GM18861 (cell line): ENCODE results near the gene PDE4C.
"Not testable (repeated sequence)": the region's sequence is repeated elsewhere in the genome, so short reads cannot be mapped to it uniquely, and the experiment has no call there.

Experiments
- ATAC-seq: cut with Tn5 transposase; IDR thresholded peaks from one replicate; pipeline ENCODE4 v1.9.1; 2021; ENCODE audit not compliant: unreplicated experiment

Gene PDE4C

DNA sequence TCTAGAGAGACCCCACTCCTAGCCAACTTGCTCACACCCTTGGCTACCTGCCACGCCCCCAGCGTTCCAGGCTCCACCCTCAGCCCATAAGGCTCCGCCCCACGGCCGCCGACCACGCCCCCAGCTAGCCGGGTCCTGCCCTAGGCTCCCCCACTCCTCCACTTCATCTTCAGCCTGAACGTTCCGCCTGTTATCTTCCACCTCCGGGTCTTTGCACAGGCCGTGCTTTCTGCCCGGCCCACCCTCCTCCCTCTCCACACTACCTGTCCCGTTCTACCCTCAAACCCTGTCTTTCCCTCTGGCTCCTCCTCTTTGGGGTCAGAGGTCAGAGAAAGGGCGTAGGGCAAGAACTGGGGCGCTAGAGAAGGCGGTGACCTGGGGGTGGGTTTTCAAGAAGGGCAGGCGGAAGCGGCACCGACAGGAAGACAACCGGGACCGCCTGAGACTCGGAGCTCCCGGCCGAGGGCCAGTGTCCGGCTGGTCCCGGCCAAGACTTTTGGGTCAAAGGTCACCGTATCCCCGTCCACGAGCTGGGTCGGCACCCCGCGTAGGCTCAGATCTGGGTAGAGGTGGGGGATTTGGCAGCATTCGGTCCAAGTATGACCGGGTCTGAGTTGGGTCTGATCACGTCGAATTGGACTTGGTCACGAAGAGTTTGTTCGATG, 2.2 kb downstream of the PDE4C start:
- no peak for ATAC-seq

DNA sequence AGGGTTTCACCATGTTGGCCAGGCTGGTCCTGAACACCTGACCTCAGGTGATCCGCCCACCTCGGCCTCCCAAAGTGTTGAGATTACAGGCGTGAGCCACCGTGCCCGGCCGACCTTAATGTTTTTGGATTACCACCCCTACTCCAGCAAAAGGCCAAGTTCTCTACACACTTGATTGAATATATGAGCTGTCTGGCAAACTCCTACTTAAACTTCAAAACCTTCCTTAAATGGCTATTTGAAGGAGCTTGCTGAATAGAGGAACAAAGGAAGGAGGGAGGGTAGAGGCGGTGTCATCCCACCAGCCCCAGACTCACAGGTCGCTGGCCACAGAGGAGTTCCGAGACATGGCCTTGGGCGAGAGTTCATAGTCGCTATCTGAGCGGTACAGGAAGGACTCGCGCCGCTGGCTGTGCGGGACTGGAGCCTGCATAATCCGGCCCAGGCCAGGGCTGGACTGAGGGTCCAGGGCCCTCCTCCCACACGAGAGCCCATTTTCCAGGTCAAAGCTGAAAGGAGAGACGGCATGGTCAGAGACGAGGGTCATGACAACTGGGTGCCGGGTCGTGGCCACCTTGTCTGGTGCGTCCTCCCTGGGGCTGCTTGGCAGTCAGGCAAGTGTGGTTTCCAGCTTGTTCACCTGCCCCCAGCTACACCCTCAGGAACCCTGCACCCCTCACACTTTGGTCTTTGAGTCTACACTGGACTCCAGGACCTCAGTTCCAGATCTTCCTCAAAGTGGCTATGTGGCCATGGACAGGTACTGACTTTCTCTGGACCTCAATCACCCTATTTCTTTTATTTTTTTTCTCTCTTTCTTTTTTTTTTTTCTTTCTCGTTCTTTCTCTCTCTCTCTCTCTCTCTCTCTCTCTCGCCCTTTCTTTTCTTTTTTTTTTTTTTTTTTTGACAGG, 4.2 kb downstream of the PDE4C start:
- ATAC-seq = no peak

DNA sequence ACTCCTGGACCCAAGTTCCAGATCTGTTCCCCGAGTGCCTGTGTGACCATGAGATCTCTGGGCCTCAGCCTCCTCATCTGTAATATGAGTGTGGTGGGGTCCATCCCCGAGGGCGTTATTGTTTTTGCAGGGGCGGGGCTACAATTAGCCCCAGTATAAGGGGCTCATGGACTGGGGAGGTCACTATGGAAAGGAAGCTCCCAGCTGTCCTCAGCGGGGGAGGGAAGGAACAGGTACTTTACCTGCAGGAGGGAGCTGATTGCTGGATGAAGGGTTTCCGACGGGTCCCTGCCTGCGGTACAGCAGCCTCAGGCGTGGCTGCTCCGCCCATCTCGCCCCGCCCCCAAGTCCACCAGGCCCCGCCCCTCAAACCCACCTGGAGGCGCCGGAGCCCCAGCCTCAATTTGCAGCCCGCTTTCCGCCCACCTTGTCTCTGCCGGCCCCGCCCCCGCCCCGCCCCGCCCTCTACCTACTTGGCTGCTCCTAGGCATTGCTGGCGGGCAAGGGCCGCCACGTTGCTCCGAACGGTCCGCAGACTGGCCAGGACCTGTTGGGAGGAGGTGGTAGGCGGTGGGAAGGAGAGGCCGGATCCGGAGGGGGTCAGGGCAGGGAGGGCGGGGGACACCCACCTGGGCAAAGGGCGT, 5.5 kb downstream of the PDE4C start:
- no peak for ATAC-seq

DNA sequence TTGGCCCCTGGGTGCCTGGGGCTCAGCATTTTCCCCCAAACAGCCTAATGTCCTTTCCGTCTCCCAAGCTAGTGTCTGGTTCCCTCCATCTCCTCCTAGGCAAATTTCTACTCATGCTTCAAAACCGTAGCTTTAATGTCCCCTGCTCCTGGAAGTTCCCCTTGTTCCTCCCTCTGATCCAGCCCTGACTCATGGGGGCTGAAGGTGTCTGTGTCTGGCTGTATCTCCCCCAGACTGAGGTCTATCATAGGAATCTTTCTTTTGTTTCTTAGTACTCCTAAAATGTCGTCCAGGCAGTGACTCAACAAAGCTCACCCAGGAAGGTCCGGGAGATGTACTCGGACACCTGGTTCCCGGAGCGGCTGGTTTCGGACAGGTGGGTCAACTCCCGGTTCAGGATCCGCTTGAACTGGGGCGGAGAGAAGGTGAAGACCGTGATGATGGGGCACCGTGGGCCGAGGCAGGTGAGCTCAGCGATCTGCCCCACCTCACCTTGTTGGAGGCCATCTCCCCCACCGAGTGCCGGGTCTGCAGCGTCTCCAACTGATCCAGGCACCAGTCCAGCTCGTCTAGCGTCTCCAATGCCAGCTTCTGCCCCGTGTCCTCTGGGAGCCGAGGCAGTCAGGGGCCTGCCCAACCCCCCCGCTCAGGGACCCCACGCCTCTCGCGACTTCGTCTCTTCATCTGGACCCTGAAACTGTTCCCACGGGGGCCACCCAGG, 6.2 kb downstream of the PDE4C start:
- no peak for ATAC-seq

DNA sequence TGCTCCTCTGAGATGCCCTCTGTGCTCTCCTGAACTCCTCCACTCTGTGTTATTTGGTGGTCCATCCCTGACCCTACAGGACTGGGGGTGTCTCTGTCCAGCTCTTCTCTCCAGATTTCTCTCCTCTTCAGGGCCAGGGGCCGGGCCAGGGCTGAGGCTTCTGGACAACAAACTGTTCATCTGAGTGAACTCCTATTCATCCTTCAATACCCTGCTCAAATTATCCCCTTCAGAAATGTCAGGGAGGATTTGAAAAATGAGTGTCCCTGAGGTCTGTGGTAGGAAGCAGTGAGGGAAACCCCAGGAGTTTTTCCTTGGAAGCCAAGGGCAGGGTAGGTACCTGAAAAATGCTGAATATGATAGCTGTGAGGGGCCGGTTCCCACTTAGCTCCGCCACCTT, 7.6 kb downstream of the PDE4C start:
- ATAC-seq = no peak

DNA sequence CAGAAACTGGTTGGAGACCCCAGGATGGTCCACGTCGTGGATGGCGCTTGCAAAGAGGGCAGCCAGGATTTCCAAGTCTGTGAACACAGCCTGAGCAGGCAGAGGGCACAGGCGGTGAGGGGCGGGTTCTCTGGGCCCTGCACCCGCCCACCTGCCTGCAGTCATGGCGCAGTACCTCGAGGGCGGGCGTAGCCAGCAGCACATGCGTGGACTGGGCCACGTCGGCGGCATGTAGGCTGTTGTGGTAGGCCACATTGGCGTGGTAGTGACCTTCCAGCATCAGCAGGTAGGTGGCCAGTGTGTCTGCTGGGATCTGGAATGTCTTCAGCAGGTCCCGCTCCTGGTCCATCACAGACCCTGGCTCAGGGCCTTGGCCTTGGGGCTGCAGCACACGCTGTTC, 8.1 kb downstream of the PDE4C start:
- no peak for ATAC-seq

DNA sequence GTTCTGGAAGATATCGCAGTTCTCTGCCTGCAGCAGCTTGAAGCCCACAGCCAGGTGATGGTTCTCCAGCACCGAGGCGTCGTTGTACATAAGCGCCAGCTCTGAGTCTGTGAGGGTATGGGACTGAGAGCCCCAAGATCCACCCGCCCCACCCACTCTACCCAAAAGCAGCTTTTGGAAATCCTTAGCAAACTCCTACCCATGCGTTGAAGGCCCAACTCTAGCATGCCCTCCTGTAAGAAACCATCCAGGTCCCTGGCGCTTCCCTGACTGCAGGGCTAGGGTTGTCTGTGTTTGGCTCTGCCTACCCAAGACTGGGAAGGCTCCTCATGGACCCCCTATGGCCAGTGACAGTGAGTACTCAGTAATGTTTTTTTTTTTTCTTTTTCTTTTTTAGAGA, 9.4 kb downstream of the PDE4C start:
- ATAC-seq = no peak

DNA sequence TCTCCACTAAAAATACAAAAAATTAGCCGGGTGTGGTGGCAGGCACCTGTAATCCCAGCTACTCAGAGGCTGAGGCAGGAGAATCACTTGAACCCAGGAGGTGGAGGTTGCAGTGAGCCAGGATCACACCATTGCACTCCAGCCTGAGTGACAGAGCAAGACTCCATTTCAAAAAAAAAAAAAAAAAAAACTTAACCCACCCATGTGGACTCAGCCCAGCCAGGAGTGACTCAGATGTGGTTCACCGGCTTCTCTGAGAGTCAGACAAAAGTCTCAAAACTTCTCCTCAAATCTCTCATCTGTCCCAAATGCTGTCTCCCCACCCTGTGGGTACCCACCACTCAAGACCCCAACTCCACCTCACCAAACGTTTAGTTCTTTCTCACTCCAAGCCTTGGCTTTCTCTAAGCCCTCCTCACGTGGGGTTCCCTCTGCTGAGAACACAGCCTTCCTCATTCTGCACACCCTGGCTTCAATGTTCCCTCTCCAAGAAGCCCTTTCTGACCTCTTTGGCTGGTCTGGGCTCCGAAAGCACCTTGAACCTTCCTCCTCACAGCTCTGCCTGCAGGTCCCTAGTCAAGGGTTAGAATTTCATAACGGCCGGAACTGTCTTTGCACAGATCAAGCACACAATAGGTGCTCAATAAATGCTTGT, 11.3 kb downstream of the PDE4C start:
- ATAC-seq = no peak

DNA sequence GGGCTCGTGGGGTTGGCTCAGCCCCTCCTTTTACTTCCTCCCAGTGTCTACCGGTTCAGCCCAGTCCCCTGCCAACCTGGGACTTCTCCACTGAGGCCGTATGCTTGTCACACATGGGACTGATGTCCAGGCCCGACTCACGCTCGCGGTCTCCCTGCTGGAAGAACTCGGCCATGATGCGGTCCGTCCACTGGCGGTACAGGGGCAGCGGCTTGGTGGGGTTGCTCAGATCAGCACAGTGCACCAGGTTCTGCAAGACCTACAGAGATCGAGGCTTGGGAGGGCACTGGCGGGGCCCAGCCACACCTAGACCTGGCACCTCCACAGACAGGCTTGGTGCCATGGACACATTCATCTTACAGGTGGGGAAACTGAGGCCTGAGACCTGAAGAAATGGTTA, 14.6 kb downstream of the PDE4C start:
- no peak for ATAC-seq

DNA sequence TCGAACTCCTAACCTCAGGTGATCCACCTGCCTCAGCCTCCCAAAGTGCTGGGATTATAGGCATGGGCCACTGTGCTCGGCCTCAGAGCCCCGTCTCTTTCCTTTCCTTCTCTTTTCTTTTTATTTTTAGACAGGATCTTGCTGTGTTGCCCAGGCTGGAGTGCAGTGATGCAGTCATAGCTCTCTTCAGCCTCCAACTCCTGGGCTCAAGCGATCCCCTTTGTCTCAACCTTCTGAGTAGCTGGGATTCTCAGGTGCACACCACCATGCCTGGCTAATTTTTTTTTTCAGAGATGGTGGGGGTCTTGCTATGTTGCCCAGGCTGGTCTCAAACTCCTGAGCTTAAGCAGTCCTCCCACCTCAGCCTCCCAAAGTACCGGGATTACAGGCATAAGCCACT, 16.3 kb downstream of the PDE4C start:
- ATAC-seq = not testable (repeated sequence)

DNA sequence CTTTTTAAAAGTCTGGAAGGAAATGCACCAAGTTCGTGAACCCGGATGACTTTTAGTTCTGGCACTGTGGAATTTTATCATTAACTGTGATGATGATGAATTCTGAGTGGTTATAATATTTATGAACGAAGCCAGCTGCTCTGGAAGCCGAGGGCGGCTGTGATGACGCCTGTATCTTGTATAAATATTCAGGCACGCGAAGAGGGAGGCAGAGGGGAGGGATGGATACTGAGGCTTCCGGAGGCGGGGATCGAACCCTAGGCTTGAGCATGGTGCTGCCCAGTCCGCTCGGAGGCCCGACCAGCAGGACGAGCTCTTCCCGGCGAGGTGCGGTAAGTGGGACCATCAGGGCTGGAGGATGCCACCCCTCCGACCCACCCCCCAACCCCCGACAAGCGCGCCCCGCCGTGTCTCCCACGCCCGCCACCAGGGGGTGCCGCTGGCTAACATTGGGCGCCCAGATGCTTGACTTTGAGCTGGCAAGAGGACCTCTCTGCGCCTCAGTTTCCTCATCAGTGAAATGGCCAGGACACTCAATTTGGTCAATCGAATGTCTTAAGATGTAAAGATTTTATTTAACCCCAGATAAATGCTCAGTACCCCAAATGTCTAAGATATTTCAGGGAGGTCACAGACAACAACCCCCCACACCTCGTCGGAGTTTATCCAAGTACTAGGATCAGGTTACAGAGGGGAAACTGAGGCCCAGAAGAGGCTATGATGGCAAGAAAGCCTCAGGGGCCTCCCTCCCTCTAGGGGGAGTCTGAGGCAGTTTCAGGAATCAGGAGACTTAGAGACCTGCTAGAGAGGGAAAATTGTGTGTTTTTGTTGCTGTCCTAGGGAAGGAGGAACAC, 17.9 kb downstream of the PDE4C start:
- no peak for ATAC-seq

DNA sequence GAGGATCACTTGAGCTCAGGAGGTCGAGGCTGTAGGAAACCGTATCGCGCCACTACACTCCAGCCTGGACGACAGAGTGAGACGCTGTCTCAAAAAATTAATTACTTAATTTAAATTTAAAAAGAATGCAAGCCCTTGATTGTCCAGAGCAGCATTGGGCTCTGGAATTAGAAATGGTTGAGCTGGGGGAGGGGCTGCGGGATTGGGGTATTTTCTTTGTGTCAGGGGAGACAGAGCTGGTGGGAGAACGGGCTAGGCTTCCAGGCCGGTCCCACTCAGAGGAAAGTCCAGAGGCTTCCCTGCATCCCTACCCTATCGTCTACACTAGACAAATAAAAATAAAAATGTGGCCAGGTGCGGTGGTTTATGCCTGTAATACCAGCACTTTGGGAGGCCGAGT, 20.2 kb downstream of the PDE4C start:
- ATAC-seq = no peak

DNA sequence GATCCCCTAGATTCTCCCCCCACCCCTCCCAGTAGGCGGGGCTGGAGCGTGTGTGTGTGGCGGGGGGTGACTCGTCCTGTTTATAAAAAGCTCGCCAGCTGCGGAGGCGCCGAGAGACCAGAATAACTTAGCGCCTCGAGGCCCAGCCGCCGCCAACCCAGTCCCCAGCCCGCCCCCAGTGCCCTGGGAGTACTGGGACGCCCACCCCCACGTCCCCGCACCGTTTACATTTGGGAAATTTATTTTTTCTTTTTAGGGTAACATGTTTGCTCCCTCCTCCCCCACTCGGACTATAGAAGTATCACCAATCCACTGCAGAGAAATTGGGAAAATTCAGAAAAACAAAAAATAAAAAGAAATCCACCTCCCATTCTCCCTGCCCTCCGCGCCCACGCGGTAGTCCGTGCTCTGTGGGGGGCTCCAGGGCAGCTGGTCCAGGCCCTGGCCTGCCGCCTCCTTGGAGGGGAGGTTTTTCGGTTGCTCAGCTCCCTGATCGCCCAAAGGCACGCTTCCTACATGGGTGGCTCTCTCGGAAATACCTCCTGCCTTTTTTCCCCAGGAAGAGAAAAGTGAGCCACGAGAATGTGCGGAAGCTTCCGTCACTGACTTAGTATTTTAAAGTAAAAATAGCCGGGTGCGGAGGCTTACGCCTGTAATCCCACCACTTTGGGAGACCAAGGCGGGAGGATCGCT, 20.9 kb downstream of the PDE4C start:
- no peak for ATAC-seq

DNA sequence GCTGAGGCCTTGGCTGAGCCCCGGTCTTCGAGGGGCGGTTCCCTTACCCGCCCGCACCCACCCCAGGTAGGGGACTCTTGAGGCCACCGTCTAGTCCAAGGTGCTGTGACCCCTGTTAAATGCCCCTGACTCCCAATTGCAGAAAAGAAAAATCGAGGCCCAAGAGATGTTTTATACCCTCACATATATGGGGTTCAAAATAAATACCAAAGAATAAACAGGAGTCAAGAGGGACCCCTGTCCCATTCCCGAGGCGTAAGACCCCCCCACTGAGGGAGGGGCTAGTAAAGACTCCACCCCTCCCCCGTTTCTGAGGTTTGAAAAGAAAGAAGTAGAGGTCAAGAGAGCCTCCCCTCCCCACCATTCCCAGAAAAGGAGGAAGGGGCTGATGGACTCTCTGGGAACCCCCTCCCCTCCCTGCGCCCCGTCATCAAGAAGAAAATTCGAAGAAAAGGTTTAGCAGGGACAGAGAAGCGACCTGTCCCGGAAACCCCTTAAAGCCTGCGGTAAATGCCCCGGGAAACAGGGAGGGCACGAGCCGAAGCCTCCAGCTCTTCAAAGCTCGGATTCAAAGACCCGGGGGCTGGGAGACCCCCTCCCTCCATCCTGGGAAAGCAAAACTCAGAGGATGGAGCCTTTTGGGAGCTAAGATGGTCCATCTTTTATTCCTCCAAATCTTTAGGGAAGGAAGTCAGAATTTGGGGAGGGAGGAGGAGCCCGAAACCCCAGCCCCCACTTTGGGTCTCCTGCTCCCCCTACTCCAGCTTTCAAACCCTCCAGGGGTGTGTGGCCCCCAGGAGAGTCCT, 21.6 kb downstream of the PDE4C start:
- no peak for ATAC-seq

DNA sequence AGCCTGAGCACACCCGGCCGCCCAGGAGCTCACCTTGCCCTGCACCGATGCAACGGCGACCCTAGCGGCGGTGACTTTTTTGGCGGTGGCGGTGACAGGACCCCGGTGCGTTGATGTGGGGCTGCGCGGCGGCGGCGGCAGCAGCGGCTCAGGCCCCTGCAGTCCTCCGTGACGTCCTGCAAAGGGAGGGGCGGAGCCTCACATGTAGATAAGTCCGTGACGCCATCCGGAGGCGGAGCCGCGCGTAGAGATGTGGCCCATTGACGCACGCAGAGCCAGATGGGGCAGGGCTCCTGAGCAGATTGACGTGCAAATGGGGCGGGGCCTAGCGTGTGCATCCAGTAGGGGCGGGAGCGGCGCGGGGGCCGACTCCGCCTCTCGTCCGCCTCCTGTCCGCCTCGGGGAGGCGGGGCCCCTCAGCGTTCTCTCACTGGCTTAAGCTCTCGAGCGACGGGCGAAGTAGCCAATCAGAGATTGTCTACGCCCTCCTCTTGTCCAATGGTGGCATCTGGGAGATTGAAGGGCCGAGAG, 22.3 kb downstream of the PDE4C start, which contains the start of gene RAB3A:
Gene RAB3A, minus strand, starts transcription at position 180 of the 531 bp plus-strand sequence. CDS start 1,302 bp downstream, outside the sequence.
- peak; percentile 87 for ATAC-seq

DNA sequence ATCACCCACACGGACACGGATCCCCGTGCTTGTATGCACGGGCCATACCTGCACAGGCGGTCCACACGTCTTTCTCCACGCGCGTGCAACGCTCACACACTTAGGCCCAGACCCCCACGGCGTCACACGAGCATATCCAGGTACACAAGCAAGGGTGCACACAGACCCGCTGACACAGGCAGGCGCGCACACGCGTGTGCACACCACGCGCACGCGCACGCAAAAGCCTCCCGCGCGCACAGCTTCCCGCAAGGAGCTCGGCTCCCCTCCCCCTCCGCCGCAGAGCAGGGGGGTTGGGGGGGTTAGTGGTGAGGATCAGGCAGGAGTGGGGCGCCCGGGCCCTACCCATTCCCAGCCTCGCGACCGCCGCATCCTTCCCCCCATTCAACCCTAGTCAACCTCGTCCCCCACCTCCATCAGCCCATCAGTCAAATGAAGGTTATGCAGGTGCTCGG, 22.8 kb downstream of the PDE4C start:
- no peak for ATAC-seq

DNA sequence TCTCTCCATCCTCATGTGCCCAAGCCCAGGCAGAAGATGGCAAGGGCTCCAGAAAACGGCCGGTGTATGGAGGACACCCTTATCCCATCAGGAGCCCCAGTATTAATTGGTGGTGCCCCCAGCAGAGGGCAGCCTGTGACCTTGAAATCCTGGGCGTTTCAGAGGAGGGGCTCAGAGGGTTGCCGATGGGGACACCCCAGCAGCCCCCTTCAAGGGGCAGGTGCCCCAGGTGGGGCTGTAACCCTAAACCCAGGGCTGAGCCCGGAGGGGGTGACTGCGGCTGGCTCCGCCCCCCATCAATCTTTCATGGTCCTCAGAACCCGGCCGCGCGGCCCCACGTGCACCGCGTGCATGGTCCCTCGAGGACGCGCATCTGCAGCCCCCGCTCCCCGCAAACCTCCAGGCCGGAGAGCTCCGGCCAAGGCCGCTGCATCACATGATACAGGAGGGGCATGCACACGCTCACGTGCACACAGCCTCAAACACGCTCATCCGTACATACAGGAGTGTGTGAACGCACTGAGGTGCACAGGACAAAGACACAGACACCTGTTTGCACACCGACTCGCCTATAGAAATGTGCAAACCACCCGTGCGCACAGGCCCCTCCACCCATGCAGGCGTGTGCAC, 23.3 kb downstream of the PDE4C start:
- ATAC-seq = no peak

DNA sequence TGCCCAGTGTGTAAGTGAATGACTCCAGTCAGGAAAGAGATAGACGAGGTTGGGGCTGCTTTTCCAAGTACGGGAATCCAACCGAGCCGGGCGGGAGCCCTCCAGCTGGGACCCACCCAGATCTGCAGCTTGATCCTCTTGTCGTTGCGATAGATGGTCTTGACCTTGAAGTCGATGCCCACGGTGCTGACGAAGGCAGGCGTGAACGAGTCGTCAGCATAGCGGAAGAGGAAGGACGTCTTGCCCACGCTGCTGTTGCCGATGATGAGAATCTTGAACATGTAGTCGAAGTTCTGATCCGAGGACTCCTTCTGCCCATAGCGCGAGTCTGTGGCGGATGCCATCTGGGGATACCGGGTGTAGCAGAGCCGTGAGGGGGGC, 23.9 kb downstream of the PDE4C start:
- ATAC-seq = no peak
